HepG2 (cell line): ENCODE data around the gene LIMS2. TPM values are rescaled to one million over a fixed set of nuclear protein-coding genes. Genes with fewer than 3 reads are reported as not detected.

Experiments
- ATAC-seq: fragments of 200-7000 bp; cut with Tn5 transposase; 3 replicates; pipeline ENCODE4 v1.9.1; 2020; ENCODE audit warnings: mild to moderate bottlenecking, moderate library complexity
- BruUV-seq: library from RNA; stranded (reverse); fragments of 400-500 nt; replicated peaks from 2 replicates; lab custom pipeline; 2021; lab: Mats Ljungman, UMichigan
- CTCF ChIA-PET: fragments of 300-600 bp; formaldehyde crosslinking; extraction: SDS; loops from one replicate; lab custom pipeline; 2021; ENCODE audit warnings: low total read pairs, inconsistent platforms, low intra/inter-chr PET ratio; lab: Yijun Ruan, JAX
- POLR2A ChIA-PET: fragments of 350-600 bp; sonication (Branson Sonifier 250); formaldehyde crosslinking; loops from one replicate; lab custom pipeline; 2020; ENCODE audit warnings: antibody characterized with exemption, inconsistent platforms; lab: Yijun Ruan, JAX
- DNase-seq: peaks from one replicate; pipeline ENCODE4 v3.0.0-alpha.2; 2015; ENCODE audit warnings: low spot score
- FAIRE-seq: peaks from 3 replicates; lab custom pipeline; 2011; peaks lifted over from hg19 to GRCh38; lab: Jason Lieb, UNC
- H2AFZ ChIP-seq: one replicate; pipeline ENCODE4 v1.6.1; 2011; ENCODE audit warnings: low read length, inconsistent platforms
- H3K27ac ChIP-seq: fragments of 300-600 bp; 3 replicates; pipeline ENCODE4 v1.8.0; 2011; ENCODE audit warnings: mixed run types, mild to moderate bottlenecking, mixed read lengths, low read length, inconsistent platforms; ENCODE audit not compliant: insufficient read depth; ENCODE audit errors: extremely low read length
- H3K27me3 ChIP-seq, 2 experiments: fragments of 200-600 bp in 1 of 2; 2 replicates in 1 of 2; 3 replicates in 1 of 2; pipeline versions ENCODE4 v1.6.0 to v1.8.0; 2011; ENCODE audit warnings: low read length in 2 of 2, mild to moderate bottlenecking in 2 of 2, moderate library complexity in 2 of 2, inconsistent platforms in 1 of 2; ENCODE audit not compliant: insufficient read depth in 2 of 2, control insufficient read depth in 1 of 2
- H3K36me3 ChIP-seq, 2 experiments: fragments of 200-600 bp in 1 of 2; replicated peaks in 1 of 2; 2 replicates in 1 of 2; 3 replicates in 1 of 2; pipeline versions ENCODE4 v1.5.1 to v1.8.0; 2011; ENCODE audit warnings: low read length in 2 of 2, inconsistent platforms in 1 of 2; ENCODE audit not compliant: insufficient read depth in 2 of 2, control insufficient read depth in 1 of 2
- H3K4me1 ChIP-seq: 2 replicates; pipeline ENCODE4 v1.5.1; 2012; ENCODE audit warnings: low read length, inconsistent platforms; ENCODE audit not compliant: insufficient read depth
- H3K4me2 ChIP-seq: 2 replicates; pipeline ENCODE4 v1.6.0; 2011; ENCODE audit warnings: low read depth, low read length, inconsistent platforms
- H3K4me3 ChIP-seq, 3 experiments: fragments of 200-600 bp in 1 of 3; sonication (generic), shearing (Covaris generic) in 1 of 3; replicated peaks in 1 of 3; 2 replicates each; pipeline ENCODE4 v1.5.1; 2011 to 2016; ENCODE audit warnings: low read length in 3 of 3, inconsistent platforms in 2 of 3, low read depth in 2 of 3, mild to moderate bottlenecking in 2 of 3, control low read depth in 1 of 3, mixed read lengths in 1 of 3; ENCODE audit not compliant: insufficient read depth in 1 of 3
- H3K79me2 ChIP-seq: one replicate; pipeline ENCODE4 v1.6.1; 2011; ENCODE audit warnings: low read length, inconsistent platforms; ENCODE audit not compliant: insufficient read depth
- H3K9ac ChIP-seq: 2 replicates; pipeline ENCODE4 v1.6.0; 2011; ENCODE audit warnings: mild to moderate bottlenecking, low read depth, low read length, inconsistent platforms; ENCODE audit not compliant: insufficient read depth
- H3K9me3 ChIP-seq: 2 replicates; pipeline ENCODE4 v1.5.1; 2012; ENCODE audit warnings: mild to moderate bottlenecking, low read length
- H4K20me1 ChIP-seq: 2 replicates; pipeline ENCODE4 v1.6.0; 2011; ENCODE audit warnings: inconsistent platforms, mild to moderate bottlenecking, low read length, moderate library complexity; ENCODE audit not compliant: insufficient read depth
- CEBPB ChIP-seq: IDR thresholded peaks from 2 replicates; pipeline ENCODE4 v1.6.1; 2011; ENCODE audit warnings: low read depth, low read length, improper control_type of control experiment, borderline replicate concordance
- SNAPC2 ChIP-seq: sonication (generic); formaldehyde crosslinking; IDR thresholded peaks from 2 replicates; pipeline ENCODE4 v1.8.1; 2022; ENCODE audit warnings: mild to moderate bottlenecking, missing genetic modification reagents
- SP1 ChIP-seq, 2 experiments: fragments of 450-650 bp in 1 of 2; sonication (generic) in 1 of 2; formaldehyde crosslinking in 1 of 2; IDR thresholded peaks; 2 replicates each; pipeline versions ENCODE4 v1.4.0 to v1.6.1; 2016 to 2020; ENCODE audit warnings: missing genetic modification reagents in 1 of 2
- ZFP37 ChIP-seq: sonication (generic); formaldehyde crosslinking; IDR thresholded peaks from 2 replicates; pipeline ENCODE4 v1.4.0; 2020; ENCODE audit warnings: missing genetic modification reagents, borderline replicate concordance
- ZNF160 ChIP-seq: sonication (generic); formaldehyde crosslinking; IDR thresholded peaks from 2 replicates; pipeline ENCODE4 v1.8.0; 2022; ENCODE audit warnings: mild to moderate bottlenecking, inconsistent platforms, missing genetic modification reagents
- ZNF282 ChIP-seq: fragments of 450-650 bp; IDR thresholded peaks from 2 replicates; pipeline ENCODE4 v1.6.1; 2018; ENCODE audit not compliant: partially characterized antibody
- ZNF30 ChIP-seq: sonication (generic); formaldehyde crosslinking; IDR thresholded peaks from 2 replicates; pipeline ENCODE4 v1.5.0; 2020; ENCODE audit warnings: mild to moderate bottlenecking, missing genetic modification reagents
- ZNF747 ChIP-seq: sonication (generic); formaldehyde crosslinking; IDR thresholded peaks from 2 replicates; pipeline ENCODE4 v1.8.1; 2023; ENCODE audit warnings: missing genetic modification reagents, mild to moderate bottlenecking, borderline replicate concordance
- WGBS: methylation state at CpG from one replicate; pipeline ENCODE4 v1.1.6; 2017; ENCODE audit warnings: low lambda C conversion rate; 5-methylcytosine and 5-hydroxymethylcytosine counted together
- in situ Hi-C: cut with HindIII; loops from 2 replicates; pipeline ENCODE4 v1.10.0; 2017; ENCODE audit warnings: low pct_unique_long_range_greater_than_20kb; ENCODE audit not compliant: extremely low pct_ligation_motif_present
- intact Hi-C: fragments of 100-400 bp; cut with micrococcal nuclease; formaldehyde crosslinking; loops from one replicate; pipeline ENCODE4 v1.10.0; 2022; ENCODE audit not compliant: unreplicated experiment
- polyA plus RNA-seq, 8 experiments: library from polyadenylated mRNA; depleted of rRNA in 3 of 8; stranded (reverse) in 7 of 8; unstranded in 1 of 8; fragments of >200 nt; fragmentation: Illumina TruSeq in 4 of 8; extraction: Trizol in 4 of 8; gene quantifications; 2 replicates each; pipeline versions ENCODE4 v1.2.1 to v1.2.3, GENCODE V29; 2011 to 2016; ENCODE audit warnings: low read depth in 4 of 8, missing spikeins in 1 of 8, mixed read lengths in 1 of 8; ENCODE audit not compliant: insufficient read depth in 1 of 8
- total RNA-seq, 5 experiments: library from RNA; depleted of rRNA; stranded (reverse); fragments of >200 nt; fragmentation: Illumina TruSeq; extraction: Trizol; gene quantifications; 2 replicates each; pipeline ENCODE4 v1.2.3, GENCODE V29; 2016; ENCODE audit warnings: low read depth in 1 of 5
- TF ChIP-seq, protein P1 (sequence below): sonication (generic); formaldehyde crosslinking; IDR thresholded peaks from 2 replicates; pipeline ENCODE4 v1.9.0; 2021; ENCODE audit warnings: missing genetic modification reagents, borderline replicate concordance
- TF ChIP-seq, protein P2 (sequence below): sonication (generic); formaldehyde crosslinking; IDR thresholded peaks from 2 replicates; pipeline ENCODE4 v1.8.1; 2023; ENCODE audit warnings: mild to moderate bottlenecking, missing genetic modification reagents, borderline replicate concordance

The LIMS2 gene
- total and polyA plus RNA-seq, 2 of the 13 experiments (the other 11 are each of a cell fraction or from before 2014, with no cell fraction given), result 1.0 to 1.9 TPM

DNA sequence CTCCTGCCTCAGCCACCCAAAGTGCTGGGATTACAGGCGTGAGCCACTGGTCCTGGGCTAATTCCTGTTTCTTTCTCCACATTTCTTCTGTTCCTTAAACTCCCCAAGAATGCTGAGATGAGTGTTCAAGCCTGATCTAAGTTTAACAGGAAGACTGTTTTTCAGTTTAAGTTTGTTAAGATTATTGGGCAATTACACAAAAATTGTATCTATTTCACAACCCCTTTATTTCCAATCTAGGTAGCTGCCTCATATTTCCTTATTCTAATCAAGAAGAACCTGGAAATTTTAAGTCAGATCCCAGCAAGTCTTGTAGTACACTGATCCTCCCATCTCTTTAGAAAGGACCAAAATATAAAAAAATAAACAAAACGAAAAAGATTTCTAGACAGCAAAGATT is 37.7 kb upstream of the LIMS2 start:
- H3K27ac ChIP-seq, result no peak overlapping the region
- ChIA-PET POLR2A (no interaction called here), CTCF (no interaction called here)
- FAIRE-seq, result no peak
- 94% methylated on average over 2 of the region's 2 CpGs for WGBS
- H3K4me3 ChIP-seq, result no peak overlapping the region
- ATAC-seq, result no peak
- no peak overlapping the region for H2AFZ ChIP-seq
- H3K9ac ChIP-seq, result no peak overlapping the region
- no peaks in the 10 kb centered on the region for H4K20me1 ChIP-seq
- H3K36me3 ChIP-seq, result peaks cover 29 to 61% of the 10 kb centered on the region in 2 experiments
- no TSS peak for BruUV-seq
- no peaks in the 10 kb centered on the region for H3K27me3 ChIP-seq
- no peak for DNase-seq
- no peak overlapping the region for H3K4me2 ChIP-seq
- intact Hi-C loops (no loop called here), in situ Hi-C loops (no loop called here)
- H3K9me3 ChIP-seq, result no peaks in the 10 kb centered on the region
- no peaks in the 10 kb centered on the region for H3K79me2 ChIP-seq
- TF ChIP-seq ZNF747 (CRISPR knock-in tag) (no peak), SP1 (IDR thresholded peaks at IDR 0.05) (no peak), SP1 (CRISPR knock-in tag; IDR thresholded peaks at IDR 0.05) (no peak), CEBPB (peak; percentile 66), ZNF160 (CRISPR knock-in tag) (no peak)
- TF ChIP-seq, protein P1, sequence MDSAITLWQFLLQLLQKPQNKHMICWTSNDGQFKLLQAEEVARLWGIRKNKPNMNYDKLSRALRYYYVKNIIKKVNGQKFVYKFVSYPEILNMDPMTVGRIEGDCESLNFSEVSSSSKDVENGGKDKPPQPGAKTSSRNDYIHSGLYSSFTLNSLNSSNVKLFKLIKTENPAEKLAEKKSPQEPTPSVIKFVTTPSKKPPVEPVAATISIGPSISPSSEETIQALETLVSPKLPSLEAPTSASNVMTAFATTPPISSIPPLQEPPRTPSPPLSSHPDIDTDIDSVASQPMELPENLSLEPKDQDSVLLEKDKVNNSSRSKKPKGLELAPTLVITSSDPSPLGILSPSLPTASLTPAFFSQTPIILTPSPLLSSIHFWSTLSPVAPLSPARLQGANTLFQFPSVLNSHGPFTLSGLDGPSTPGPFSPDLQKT (CRISPR knock-in tag), result no peak
- TF ChIP-seq, all 625 proteins: peak for 1
- peaks cover 12% of the 10 kb centered on the region for H3K4me1 ChIP-seq

DNA sequence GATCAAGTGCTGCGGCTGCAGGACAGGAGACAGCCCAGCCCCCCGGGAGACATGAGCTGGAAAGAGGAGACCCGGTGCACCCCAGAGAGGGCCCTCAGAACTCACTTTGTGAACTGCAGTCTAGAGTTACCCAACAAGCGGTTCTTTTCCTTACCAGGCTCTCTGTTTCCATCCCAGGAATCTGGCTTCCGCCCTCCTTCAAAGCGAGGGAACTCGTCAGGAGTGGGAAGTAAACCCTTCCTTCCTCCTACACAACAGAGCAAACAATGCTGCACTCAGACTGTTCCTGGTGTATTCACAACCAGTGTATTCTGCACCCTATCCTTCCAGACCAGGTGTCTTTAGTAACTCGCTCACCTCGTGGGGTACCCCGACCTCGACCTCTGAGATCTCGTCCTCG is 34.0 kb upstream of the LIMS2 start:
- ATAC-seq, result no peak
- Histone ChIP-seq H4K20me1 (no peaks in the 10 kb centered on the region), H3K9ac (no peak overlapping the region), H3K4me2 (no peak overlapping the region), H3K4me1 (no peaks in the 10 kb centered on the region), H3K36me3 (peaks cover 34 to 56% of the 10 kb centered on the region in 2 experiments), H3K79me2 (no peaks in the 10 kb centered on the region), H3K4me3 (no peak overlapping the region), H2AFZ (no peak overlapping the region), H3K9me3 (no peaks in the 10 kb centered on the region), H3K27me3 (no peaks in the 10 kb centered on the region), H3K27ac (no peak overlapping the region)
- POLR2A ChIA-PET, result no interaction called here
- in situ Hi-C loops (no loop called here), intact Hi-C loops (no loop called here)
- FAIRE-seq, result no peak
- TF ChIP-seq SNAPC2, result no peak
- TF ChIP-seq, protein P2, sequence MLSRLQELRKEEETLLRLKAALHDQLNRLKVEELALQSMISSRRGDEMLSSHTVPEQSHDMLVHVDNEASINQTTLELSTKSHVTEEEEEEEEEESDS, result no peak
- TF ChIP-seq ZFP37 (CRISPR knock-in tag), result no peak
- no peak for TF ChIP-seq ZNF30
- TF ChIP-seq ZNF282, result no peak
- 99% methylated on average over 13 of the region's 13 CpGs for WGBS
- CTCF ChIA-PET, result no interaction called here
- DNase-seq, result no peak
- no TSS peak for BruUV-seq
